Measurements from ENCODE around the gene TOP1. TPM values are rescaled to one million over a fixed set of nuclear protein-coding genes. Genes with fewer than 3 reads are reported as not detected.

Gene TOP1
- total RNA-seq, 3 donors from 2014 or later: 117 to 131 (median 121) TPM

GRCh38 chr20:41037179-41037578 is 8.6 kb downstream of the TOP1 start:
- H3K27me3 Mint-ChIP-seq (ENCODE audit: low read depth): no peaks in the 10 kb centered on the region
- peaks cover 89% of the 10 kb centered on the region for H3K4me1 Mint-ChIP-seq (ENCODE audit: low read depth)
- no peak overlapping the region for H3K4me3 Mint-ChIP-seq
- DNase-seq: no peak
- no peak for ATAC-seq
- peaks cover 39% of the 10 kb centered on the region for H3K36me3 Mint-ChIP-seq (ENCODE audit: insufficient read depth)
- H3K9me3 Mint-ChIP-seq: no peaks in the 10 kb centered on the region

GRCh38 chr20:41038149-41038877 is 9.7 kb downstream of the TOP1 start:
- no peak for DNase-seq
- no peak overlapping the region for H3K4me3 Mint-ChIP-seq
- H3K9me3 Mint-ChIP-seq: no peaks in the 10 kb centered on the region

GRCh38 chr20:41038878-41039404 is 10.3 kb downstream of the TOP1 start:
- H3K36me3 Mint-ChIP-seq (ENCODE audit: insufficient read depth): peaks cover 28% of the 10 kb centered on the region
- H3K4me3 Mint-ChIP-seq: no peak overlapping the region
- DNase-seq: no peak
- peak; percentile 67 to 71 for ATAC-seq
- H3K4me1 Mint-ChIP-seq (ENCODE audit: low read depth): peaks cover 86% of the 10 kb centered on the region
- H3K27me3 Mint-ChIP-seq (ENCODE audit: low read depth): no peaks in the 10 kb centered on the region
- H3K9me3 Mint-ChIP-seq: no peaks in the 10 kb centered on the region

More at GRCh38 chr20:41038149-41038877, 9.7 kb downstream of the TOP1 start:
- no peak for ATAC-seq
- no peaks in the 10 kb centered on the region for H3K27me3 Mint-ChIP-seq (ENCODE audit: low read depth)
- peaks cover 31% of the 10 kb centered on the region for H3K36me3 Mint-ChIP-seq (ENCODE audit: insufficient read depth)
- H3K4me1 Mint-ChIP-seq (ENCODE audit: low read depth): peaks cover 87% of the 10 kb centered on the region

GRCh38 chr20:41040855-41041254 is 12.2 kb downstream of the TOP1 start:
- Mint-ChIP-seq H3K36me3 (ENCODE audit: insufficient read depth) (peaks cover 21% of the 10 kb centered on the region), H3K4me1 (ENCODE audit: low read depth) (peaks cover 78% of the 10 kb centered on the region), H3K4me3 (no peak overlapping the region), H3K27me3 (ENCODE audit: low read depth) (no peaks in the 10 kb centered on the region), H3K9me3 (no peaks in the 10 kb centered on the region)
- ATAC-seq (peak; percentile 44 to 51), DNase-seq (no peak)

GRCh38 chr20:41041693-41042092 is 13.1 kb downstream of the TOP1 start:
- no peak for ATAC-seq
- H3K9me3 Mint-ChIP-seq: no peaks in the 10 kb centered on the region

GRCh38 chr20:41044409-41045062 is 15.9 kb downstream of the TOP1 start:
- H3K9me3 Mint-ChIP-seq: no peaks in the 10 kb centered on the region
- H3K36me3 Mint-ChIP-seq (ENCODE audit: insufficient read depth): peaks cover 11% of the 10 kb centered on the region
- no peak for ATAC-seq
- no peak for DNase-seq
- H3K27me3 Mint-ChIP-seq (ENCODE audit: low read depth): no peaks in the 10 kb centered on the region
- no peak overlapping the region for H3K4me3 Mint-ChIP-seq
- H3K4me1 Mint-ChIP-seq (ENCODE audit: low read depth): peaks cover 86% of the 10 kb centered on the region

More at GRCh38 chr20:41041693-41042092, 13.1 kb downstream of the TOP1 start:
- H3K27me3 Mint-ChIP-seq (ENCODE audit: low read depth): no peaks in the 10 kb centered on the region
- no peak overlapping the region for H3K4me3 Mint-ChIP-seq
- H3K4me1 Mint-ChIP-seq (ENCODE audit: low read depth): peaks cover 79% of the 10 kb centered on the region
- no peak for DNase-seq
- H3K36me3 Mint-ChIP-seq (ENCODE audit: insufficient read depth): peaks cover 16% of the 10 kb centered on the region

GRCh38 chr20:41045671-41046070 is 17.0 kb downstream of the TOP1 start:
- peaks cover 88% of the 10 kb centered on the region for H3K4me1 Mint-ChIP-seq (ENCODE audit: low read depth)
- DNase-seq: no peak
- H3K27me3 Mint-ChIP-seq (ENCODE audit: low read depth): no peaks in the 10 kb centered on the region
- no peak overlapping the region for H3K4me3 Mint-ChIP-seq
- H3K9me3 Mint-ChIP-seq: no peaks in the 10 kb centered on the region
- no peak for ATAC-seq
- H3K36me3 Mint-ChIP-seq (ENCODE audit: insufficient read depth): peaks cover 8% of the 10 kb centered on the region

GRCh38 chr20:41046716-41047115 is 18.1 kb downstream of the TOP1 start:
- peaks cover 8% of the 10 kb centered on the region for H3K36me3 Mint-ChIP-seq (ENCODE audit: insufficient read depth)
- no peaks in the 10 kb centered on the region for H3K9me3 Mint-ChIP-seq
- H3K4me1 Mint-ChIP-seq (ENCODE audit: low read depth): peaks cover 88% of the 10 kb centered on the region
- ATAC-seq (peak; percentile 76 to 82), DNase-seq (no peak)
- H3K4me3 Mint-ChIP-seq: peak overlapping the region; percentile 14
- no peaks in the 10 kb centered on the region for H3K27me3 Mint-ChIP-seq (ENCODE audit: low read depth)

GRCh38 chr20:41047279-41047974 is 18.8 kb downstream of the TOP1 start:
- Mint-ChIP-seq H3K4me1 (ENCODE audit: low read depth) (peaks cover 92% of the 10 kb centered on the region), H3K9me3 (no peaks in the 10 kb centered on the region), H3K36me3 (ENCODE audit: insufficient read depth) (peaks cover 8% of the 10 kb centered on the region), H3K4me3 (peak overlapping the region; percentile 78), H3K27me3 (ENCODE audit: low read depth) (no peaks in the 10 kb centered on the region)
- DNase-seq: no peak
- peak; percentile 34 to 55 for ATAC-seq

- peaks cover 8% of the 10 kb centered on the region for H3K36me3 Mint-ChIP-seq (ENCODE audit: insufficient read depth)
- DNase-seq (no peak), ATAC-seq (peak; percentile 45 to 55)
Measured at GRCh38 chr20:41047975-41048305, 19.3 kb downstream of the TOP1 start.

GRCh38 chr20:41048461-41049301 is 20.1 kb downstream of the TOP1 start:
- H3K36me3 Mint-ChIP-seq (ENCODE audit: insufficient read depth): peaks cover 8% of the 10 kb centered on the region
- no peak for ATAC-seq
- H3K4me3 Mint-ChIP-seq: peak overlapping the region; percentile 78
- H3K4me1 Mint-ChIP-seq (ENCODE audit: low read depth): peaks cover 88% of the 10 kb centered on the region
- H3K27me3 Mint-ChIP-seq (ENCODE audit: low read depth): no peaks in the 10 kb centered on the region
- DNase-seq: no peak
- H3K9me3 Mint-ChIP-seq: no peaks in the 10 kb centered on the region

More at GRCh38 chr20:41047975-41048305, 19.3 kb downstream of the TOP1 start:
- Mint-ChIP-seq H3K9me3 (no peaks in the 10 kb centered on the region), H3K4me1 (ENCODE audit: low read depth) (peaks cover 88% of the 10 kb centered on the region), H3K4me3 (peak overlapping the region; percentile 78), H3K27me3 (ENCODE audit: low read depth) (no peaks in the 10 kb centered on the region)

- Mint-ChIP-seq H3K4me3 (peak overlapping the region; percentile 14), H3K36me3 (ENCODE audit: insufficient read depth) (peaks cover 13% of the 10 kb centered on the region), H3K4me1 (ENCODE audit: low read depth) (peaks cover 91% of the 10 kb centered on the region), H3K9me3 (peaks cover 4% of the 10 kb centered on the region), H3K27me3 (ENCODE audit: low read depth) (no peaks in the 10 kb centered on the region)
- no peak for ATAC-seq
- DNase-seq: no peak
Measured at GRCh38 chr20:41049451-41049850, 20.8 kb downstream of the TOP1 start.

- Mint-ChIP-seq H3K36me3 (ENCODE audit: insufficient read depth) (peaks cover 14% of the 10 kb centered on the region), H3K4me1 (ENCODE audit: low read depth) (peaks cover 93% of the 10 kb centered on the region), H3K27me3 (ENCODE audit: low read depth) (no peaks in the 10 kb centered on the region), H3K4me3 (peak overlapping the region; percentile 11), H3K9me3 (peaks cover 4% of the 10 kb centered on the region)
- DNase-seq (no peak), ATAC-seq (no peak)
Measured at GRCh38 chr20:41050361-41051008, 21.9 kb downstream of the TOP1 start.

Data from activated T-cell treated with anti-CD3 and anti-CD28 coated beads, Interleukin-2, amount 50 U/mL, for 4 hours (primary cell).